Measurements from ENCODE around the gene HLF.
"Not testable (repeated sequence)": the region's sequence is repeated elsewhere in the genome, so short reads cannot be mapped to it uniquely, and the experiment has no call there.

Gene HLF

DNA sequence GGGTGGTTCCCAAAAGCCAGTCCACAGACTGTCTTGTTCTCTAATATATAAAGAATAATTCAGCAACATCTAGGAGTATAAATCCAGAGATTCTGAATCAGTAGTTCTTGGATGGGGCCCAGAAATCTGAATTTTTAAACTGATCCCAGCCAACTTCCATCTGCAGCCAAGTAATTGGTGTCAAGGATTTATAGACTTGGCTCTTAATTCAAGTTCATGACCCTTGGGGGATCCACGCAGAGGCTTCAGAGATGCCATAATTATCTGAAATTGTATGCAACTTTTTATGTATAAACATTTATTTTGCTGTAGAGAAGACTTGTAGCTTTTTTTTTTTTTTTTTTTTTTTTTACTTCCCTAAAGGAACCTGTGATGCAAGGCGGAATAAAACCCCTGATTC is 60.6 kb downstream of the HLF start:
- DNase-seq, result no peak

GRCh38 chr17:55326030-55326429 is 61.3 kb downstream of the HLF start:
- Histone ChIP-seq H3K36me3 (no peaks in the 10 kb centered on the region), H3K27ac (no peak overlapping the region), H3K4me3 (ENCODE audit: low read depth, low read length) (no peak overlapping the region), H3K9me3 (ENCODE audit: severe bottlenecking) (no peaks in the 10 kb centered on the region), H3K27me3 (ENCODE audit: insufficient read depth, low read depth, severe bottlenecking) (no peaks in the 10 kb centered on the region)
- DNase-seq, result no peak
- TF ChIP-seq CTCF (IDR thresholded peaks at IDR 0.05; ENCODE audit: low read depth, low read length), result no peak

More for the DNA sequence above, 60.6 kb downstream of the HLF start:
- Histone ChIP-seq H3K27ac (no peak overlapping the region), H3K9me3 (ENCODE audit: severe bottlenecking) (no peaks in the 10 kb centered on the region), H3K27me3 (ENCODE audit: insufficient read depth, low read depth, severe bottlenecking) (no peaks in the 10 kb centered on the region), H3K4me3 (ENCODE audit: low read depth, low read length) (no peak overlapping the region), H3K36me3 (no peaks in the 10 kb centered on the region)
- no peak for TF ChIP-seq CTCF (IDR thresholded peaks at IDR 0.05; ENCODE audit: low read depth, low read length)

DNA sequence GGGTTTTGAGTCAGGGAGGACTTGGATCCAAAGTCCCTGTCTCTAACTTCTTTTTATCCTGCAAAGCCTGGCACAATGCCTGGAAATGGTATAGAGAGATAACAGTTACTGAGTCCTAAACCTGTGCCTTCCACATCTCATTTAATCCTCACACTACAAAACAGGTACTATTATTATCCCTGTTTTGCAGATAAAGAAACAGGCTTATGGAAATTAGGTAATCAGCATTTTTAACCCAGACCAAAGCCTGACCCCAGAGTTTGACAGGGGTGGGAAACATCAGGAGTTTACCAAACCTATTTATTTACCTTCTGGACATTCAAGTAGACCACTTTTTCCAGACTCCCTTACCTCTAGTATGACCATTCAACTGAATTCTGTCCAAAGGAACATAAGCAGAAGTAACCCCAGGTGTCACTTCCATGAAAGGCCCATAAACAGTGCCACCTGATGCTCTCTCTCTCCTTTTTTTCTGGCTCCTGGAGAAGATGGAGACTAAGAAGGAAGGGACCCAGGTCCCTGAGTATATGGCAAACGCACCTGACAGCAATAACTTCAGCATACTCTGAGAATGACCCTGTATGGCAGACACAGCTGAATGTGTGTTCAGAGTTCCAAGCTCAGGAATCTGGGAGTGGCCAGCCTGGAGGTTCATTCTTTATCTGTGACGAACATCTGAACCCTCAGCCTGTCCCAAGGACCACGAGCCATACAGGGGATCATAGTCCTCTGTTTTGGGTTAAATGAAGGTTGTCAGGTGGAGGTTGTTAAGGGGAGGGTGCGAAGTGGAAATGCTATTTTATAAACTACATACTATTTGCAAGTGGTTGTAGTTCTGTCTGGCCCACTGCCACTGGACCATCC is 62.7 kb downstream of the HLF start:
- TF ChIP-seq CTCF (IDR thresholded peaks at IDR 0.05; ENCODE audit: low read depth, low read length), result no peak
- Histone ChIP-seq H3K27ac (no peak overlapping the region), H3K27me3 (ENCODE audit: insufficient read depth, low read depth, severe bottlenecking) (no peaks in the 10 kb centered on the region), H3K4me3 (ENCODE audit: low read depth, low read length) (no peak overlapping the region), H3K36me3 (no peaks in the 10 kb centered on the region), H3K9me3 (ENCODE audit: severe bottlenecking) (no peaks in the 10 kb centered on the region)
- DNase-seq, result no peak

GRCh38 chr17:55328514-55328913 is 63.8 kb downstream of the HLF start:
- H3K4me3 ChIP-seq (ENCODE audit: low read depth, low read length); H3K27me3 ChIP-seq (ENCODE audit: insufficient read depth, low read depth, severe bottlenecking); H3K36me3 ChIP-seq; H3K9me3 ChIP-seq (ENCODE audit: severe bottlenecking); DNase-seq; H3K27ac ChIP-seq: not testable (repeated sequence)

GRCh38 chr17:55330344-55330933 is 65.7 kb downstream of the HLF start:
- no peak for TF ChIP-seq CTCF (IDR thresholded peaks at IDR 0.05; ENCODE audit: low read depth, low read length)
- H3K9me3 ChIP-seq (ENCODE audit: severe bottlenecking), result no peaks in the 10 kb centered on the region
- no peak for DNase-seq
- H3K27ac ChIP-seq, result no peak overlapping the region
- no peaks in the 10 kb centered on the region for H3K36me3 ChIP-seq
- no peak overlapping the region for H3K4me3 ChIP-seq (ENCODE audit: low read depth, low read length)
- H3K27me3 ChIP-seq (ENCODE audit: insufficient read depth, low read depth, severe bottlenecking), result no peaks in the 10 kb centered on the region

DNA sequence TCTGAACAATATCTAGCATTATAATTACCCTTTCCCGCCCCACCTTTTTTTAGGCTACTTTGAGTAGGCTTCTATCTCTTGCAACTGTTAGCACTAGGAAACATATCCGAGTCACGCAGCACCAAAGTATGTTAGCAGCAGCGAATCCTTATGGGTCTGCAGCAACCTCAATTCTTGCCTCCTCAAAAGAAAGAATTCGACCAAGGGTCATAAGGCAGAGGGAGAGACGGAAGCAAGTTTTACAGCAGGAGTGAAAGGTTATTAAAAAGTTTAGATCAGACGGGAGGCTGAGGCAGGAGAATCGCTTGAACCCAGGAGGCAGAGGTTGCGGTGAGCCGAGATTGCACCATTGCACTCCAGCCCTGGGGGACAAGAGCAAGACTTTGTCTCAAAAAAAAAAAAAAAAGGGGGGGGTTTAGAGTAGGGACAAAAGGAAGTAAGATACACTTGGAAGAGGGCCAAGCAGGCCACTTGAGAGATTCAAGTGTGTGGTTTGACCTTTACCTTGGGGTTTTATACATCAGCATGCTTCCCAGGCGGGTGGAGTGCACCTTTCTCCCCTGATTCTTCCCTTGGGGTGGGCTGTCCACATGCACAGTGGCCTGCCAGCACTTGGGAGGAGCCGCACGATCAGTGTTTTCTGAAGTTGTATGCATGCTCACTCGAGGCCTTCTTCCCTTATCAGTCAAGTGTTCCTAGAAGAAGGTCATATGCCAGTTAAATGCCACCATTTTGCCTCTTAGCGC is 67.7 kb downstream of the HLF start:
- H3K36me3 ChIP-seq, result no peaks in the 10 kb centered on the region
- no peak overlapping the region for H3K4me3 ChIP-seq (ENCODE audit: low read depth, low read length)
- H3K9me3 ChIP-seq (ENCODE audit: severe bottlenecking), result no peaks in the 10 kb centered on the region
- no peak for DNase-seq
- H3K27me3 ChIP-seq (ENCODE audit: insufficient read depth, low read depth, severe bottlenecking), result no peaks in the 10 kb centered on the region
- no peak overlapping the region for H3K27ac ChIP-seq
- no peak for TF ChIP-seq CTCF (IDR thresholded peaks at IDR 0.05; ENCODE audit: low read depth, low read length)
